SU-DHL-6 (cell line): ENCODE measurements around the gene GIMD1.
"Not testable (repeated sequence)": the region's sequence is repeated elsewhere in the genome, so short reads cannot be mapped to it uniquely, and the experiment has no call there.

Experiments used
- H2AFZ ChIP-seq: fragments of 200-600 bp; sonication (generic); 2 replicates; pipeline ENCODE4 v1.6.1; 2014; ENCODE audit warnings: low read depth, mild to moderate bottlenecking, moderate library complexity, mixed read lengths, antibody characterized with exemption, low read length; ENCODE audit not compliant: severe bottlenecking
- H3F3A ChIP-seq: fragments of 200-600 bp; shearing (Covaris generic); 2 replicates; pipeline ENCODE4 v1.6.0; 2016; ENCODE audit warnings: antibody characterized with exemption, mild to moderate bottlenecking; ENCODE audit not compliant: insufficient read depth
- H3K27ac ChIP-seq: fragments of 200-600 bp; sonication (generic); 2 replicates; pipeline ENCODE4 v1.5.1; 2016; ENCODE audit warnings: low read depth, mild to moderate bottlenecking, low read length, moderate library complexity, mixed read lengths
- H3K27me3 ChIP-seq: fragments of 200-600 bp; sonication (generic), shearing (Covaris generic); 2 replicates; pipeline ENCODE4 v1.6.0; 2014; ENCODE audit warnings: mild to moderate bottlenecking, low read length
- H3K36me3 ChIP-seq: fragments of 200-600 bp; sonication (generic); 2 replicates; pipeline ENCODE4 v1.6.1; 2014; ENCODE audit warnings: mild to moderate bottlenecking, low read length, mixed read lengths
- H3K4me2 ChIP-seq: fragments of 300-600, 200-600 bp; shearing (Covaris generic), sonication (generic); 2 replicates; pipeline ENCODE4 v1.6.0; 2014; ENCODE audit warnings: low read length, low read depth, mild to moderate bottlenecking; ENCODE audit not compliant: poor library complexity, severe bottlenecking
- H3K4me3 ChIP-seq: fragments of 200-600 bp; sonication (generic); 2 replicates; pipeline ENCODE4 v1.5.1; 2014; ENCODE audit warnings: antibody characterized with exemption, low read length, mild to moderate bottlenecking, mixed read lengths; ENCODE audit not compliant: insufficient read depth, poor library complexity, severe bottlenecking
- H3K79me2 ChIP-seq: fragments of 200-600 bp; sonication (generic); 2 replicates; pipeline ENCODE4 v1.6.1; 2014; ENCODE audit warnings: mild to moderate bottlenecking, low read length, moderate library complexity; ENCODE audit not compliant: insufficient read depth
- H3K9ac ChIP-seq: fragments of 200-600 bp; sonication (generic); 2 replicates; pipeline ENCODE4 v1.7.0; 2014; ENCODE audit warnings: mild to moderate bottlenecking, low read length
- H3K9me2 ChIP-seq: fragments of 200-600 bp; sonication (generic); replicated peaks from 2 replicates; pipeline ENCODE4 v1.6.1; 2014; ENCODE audit warnings: low read length; ENCODE audit not compliant: insufficient read depth
- H3K9me3 ChIP-seq: fragments of 200-600 bp; sonication (generic); 2 replicates; pipeline ENCODE4 v1.6.1; 2014; ENCODE audit warnings: low read length, mixed read lengths; ENCODE audit not compliant: insufficient read depth
- H4K20me1 ChIP-seq: fragments of 200-600 bp; sonication (generic); 2 replicates; pipeline ENCODE4 v1.6.1; 2014; ENCODE audit warnings: low read depth, mild to moderate bottlenecking, antibody characterized with exemption, low read length, moderate library complexity, mixed read lengths
- CTCF ChIP-seq: fragments of 200-600 bp; sonication (generic); IDR thresholded peaks from one replicate; pipeline ENCODE4 v1.5.1; 2017; ENCODE audit warnings: antibody characterized with exemption, mild to moderate bottlenecking, low read length, moderate library complexity; ENCODE audit not compliant: insufficient read depth, poor library complexity, severe bottlenecking
- EZH2phosphoT487 ChIP-seq: fragments of 200-600 bp; sonication (generic), shearing (Covaris generic); conservative IDR thresholded peaks from 2 replicates; pipeline ENCODE4 v1.6.1; 2018; ENCODE audit warnings: mild to moderate bottlenecking, antibody characterized with exemption, low read length, moderate library complexity, mixed read lengths

Gene GIMD1

GRCh38 chr4:106329041-106329618, 39.4 kb downstream of the GIMD1 start:
- TF ChIP-seq EZH2phosphoT487 (no peak), CTCF (peak; percentile 20)
- Histone ChIP-seq H3K9ac (no peak overlapping the region), H3K27ac (no peak overlapping the region), H3K9me2 (no peaks in the 10 kb centered on the region), H3K4me2 (no peak overlapping the region), H3K27me3 (no peaks in the 10 kb centered on the region), H3F3A (no peaks in the 10 kb centered on the region; the same call in 1 of the 2 replicates), H3K4me3 (no peak overlapping the region), H3K9me3 (no peaks in the 10 kb centered on the region), H2AFZ (no peak overlapping the region), H3K36me3 (peaks cover 2% of the 10 kb centered on the region; the same call in 1 of the 2 replicates), H3K79me2 (no peaks in the 10 kb centered on the region; the same call in 1 of the 2 replicates), H4K20me1 (no peaks in the 10 kb centered on the region)

GRCh38 chr4:106325800-106326199, 42.8 kb downstream of the GIMD1 start:
- Histone ChIP-seq H3K36me3 (no peaks in the 10 kb centered on the region; the same call in 1 of the 2 replicates), H4K20me1 (no peaks in the 10 kb centered on the region), H3K27me3 (no peaks in the 10 kb centered on the region), H3K79me2 (peaks cover 2% of the 10 kb centered on the region; the same call in 1 of the 2 replicates), H3K27ac (no peak overlapping the region), H3F3A (no peaks in the 10 kb centered on the region; the same call in 1 of the 2 replicates), H3K4me3 (no peak overlapping the region), H3K9me2 (no peaks in the 10 kb centered on the region), H3K4me2 (no peak overlapping the region), H3K9ac (no peak overlapping the region), H2AFZ (no peak overlapping the region), H3K9me3 (no peaks in the 10 kb centered on the region)
- TF ChIP-seq CTCF, result no peak
- TF ChIP-seq EZH2phosphoT487, result no peak

- Histone ChIP-seq H3K9me3 (no peaks in the 10 kb centered on the region), H3K4me3 (no peak overlapping the region), H2AFZ (no peak overlapping the region), H3K27me3 (no peaks in the 10 kb centered on the region), H3K79me2 (peaks cover 27% of the 10 kb centered on the region), H4K20me1 (no peaks in the 10 kb centered on the region), H3K27ac (no peak overlapping the region), H3F3A (no peaks in the 10 kb centered on the region; the same call in 1 of the 2 replicates), H3K36me3 (no peaks in the 10 kb centered on the region; the same call in 1 of the 2 replicates), H3K9me2 (no peaks in the 10 kb centered on the region), H3K9ac (no peak overlapping the region), H3K4me2 (no peak overlapping the region)
- TF ChIP-seq EZH2phosphoT487 (no peak), CTCF (no peak)
Observed at GRCh38 chr4:106323119-106323518, 45.5 kb downstream of the GIMD1 start.

GRCh38 chr4:106321814-106322213, 46.8 kb downstream of the GIMD1 start:
- not testable (repeated sequence) for H3K4me2 ChIP-seq, H3K9me2 ChIP-seq, H3K9me3 ChIP-seq, H3K27me3 ChIP-seq, H2AFZ ChIP-seq, H3K36me3 ChIP-seq, H3K9ac ChIP-seq, H4K20me1 ChIP-seq, H3K27ac ChIP-seq, H3K4me3 ChIP-seq, H3F3A ChIP-seq
- H3K79me2 ChIP-seq, result peaks cover 40% of the 10 kb centered on the region

GRCh38 chr4:106321168-106321567, 47.4 kb downstream of the GIMD1 start:
- H3K9me2 ChIP-seq, H3K9me3 ChIP-seq, H3K9ac ChIP-seq, H3K36me3 ChIP-seq, H3K27ac ChIP-seq, H3K4me2 ChIP-seq, H3K27me3 ChIP-seq, H4K20me1 ChIP-seq, H3K4me3 ChIP-seq, H3F3A ChIP-seq, H2AFZ ChIP-seq: not testable (repeated sequence)
- peaks cover 45% of the 10 kb centered on the region for H3K79me2 ChIP-seq
